Endothelial cell of hepatic sinusoid (primary cell): ENCODE measurements around the gene ZNF716.
"Not testable (repeated sequence)": the region's sequence is repeated elsewhere in the genome, so short reads cannot be mapped to it uniquely, and the experiment has no call there.

ENCODE experiments used
- in situ Hi-C: cut with HindIII; loops from 2 replicates; pipeline ENCODE4 v1.10.0; 2017; ENCODE audit warnings: low sequenced_read_pairs

ZNF716 gene

DNA sequence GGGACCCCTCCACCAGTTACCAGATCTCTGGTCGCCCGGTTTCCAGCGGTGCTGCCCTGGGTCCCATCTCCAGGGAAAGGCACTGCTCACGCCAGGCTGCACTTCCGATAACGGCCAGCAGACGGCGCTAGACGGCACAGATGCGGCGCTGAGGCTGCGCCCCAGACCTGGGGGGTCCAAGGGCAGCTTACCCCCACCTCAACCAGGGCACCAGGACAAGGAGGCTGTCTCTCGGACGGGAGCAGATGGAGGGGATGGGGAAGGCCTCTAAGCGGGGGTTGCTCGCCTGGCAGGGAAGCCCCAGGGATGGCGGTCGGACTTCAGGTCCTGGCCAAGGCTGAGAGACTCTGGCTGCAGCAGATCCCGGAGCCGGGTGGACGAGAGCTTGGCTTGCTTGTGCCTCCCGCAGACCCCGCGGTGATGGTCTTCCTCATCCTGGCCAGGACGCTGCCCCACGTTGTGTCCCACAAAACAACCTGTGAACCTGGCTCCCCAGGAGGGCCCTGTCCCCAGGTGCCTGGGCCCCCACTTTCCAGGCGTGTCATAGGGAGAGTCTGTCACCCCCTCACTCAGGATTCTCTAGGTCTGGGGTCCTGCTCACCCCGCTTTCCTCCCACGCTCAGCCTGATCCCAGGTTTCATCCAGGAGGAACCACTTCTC, 23.9 kb upstream of the ZNF716 start:
- in situ Hi-C loops = no loop called here

DNA sequence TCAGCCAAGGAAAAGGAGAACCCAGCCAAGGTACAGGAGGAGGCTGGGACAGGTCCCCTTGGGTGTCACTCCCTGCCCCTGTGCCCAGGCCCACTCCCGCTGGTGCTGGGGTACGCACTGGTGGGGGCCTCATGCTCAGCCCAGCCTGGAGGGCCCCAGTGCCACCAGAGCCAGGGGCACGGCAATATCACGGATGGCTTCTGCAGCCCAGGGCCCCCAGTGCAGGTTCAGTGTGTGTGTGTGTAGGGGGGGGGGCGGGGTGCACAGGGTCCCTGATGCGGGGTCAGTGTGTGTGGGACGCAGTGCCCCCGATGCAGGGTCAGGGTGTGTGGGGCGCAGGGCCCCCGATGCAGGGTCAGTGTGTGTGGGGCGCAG, 23.4 kb upstream of the ZNF716 start:
- in situ Hi-C loops = no loop called here

DNA sequence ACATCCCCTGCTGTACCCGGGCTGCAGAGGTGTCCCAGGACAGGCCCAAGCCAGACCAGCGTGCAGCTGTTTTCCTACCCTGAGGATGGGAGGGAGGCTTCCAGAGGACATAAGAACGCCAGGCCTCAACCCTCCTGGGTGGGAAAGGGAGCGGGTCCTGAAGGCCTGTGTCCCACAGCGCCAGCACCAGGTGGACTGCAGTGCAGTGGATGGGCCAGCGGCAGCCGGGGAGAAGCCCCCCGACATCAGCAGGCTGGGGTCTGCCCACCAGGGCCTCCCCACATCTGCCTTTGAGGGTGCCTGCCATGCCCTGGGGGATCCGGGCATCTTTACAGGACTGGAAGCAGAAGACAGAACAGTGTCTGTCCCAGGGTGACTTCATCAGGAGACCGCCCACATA, 22.8 kb upstream of the ZNF716 start:
- in situ Hi-C loops = no loop called here

- in situ Hi-C loops = no loop called here
Observed at GRCh38 chr7:57427594-57427993, 22.4 kb upstream of the ZNF716 start.

GRCh38 chr7:57432583-57432982, 17.4 kb upstream of the ZNF716 start:
- in situ Hi-C loops = no loop called here

- in situ Hi-C loops = no loop called here
Observed at GRCh38 chr7:57437581-57437980, 12.4 kb upstream of the ZNF716 start.

- in situ Hi-C loops = no loop called here
Observed at GRCh38 chr7:57438244-57438643, 11.7 kb upstream of the ZNF716 start.

GRCh38 chr7:57443567-57443966, 6.4 kb upstream of the ZNF716 start:
- in situ Hi-C loops = no loop called here

GRCh38 chr7:57469186-57469828, 19.3 kb downstream of the ZNF716 start:
- in situ Hi-C loops = not testable (repeated sequence)

DNA sequence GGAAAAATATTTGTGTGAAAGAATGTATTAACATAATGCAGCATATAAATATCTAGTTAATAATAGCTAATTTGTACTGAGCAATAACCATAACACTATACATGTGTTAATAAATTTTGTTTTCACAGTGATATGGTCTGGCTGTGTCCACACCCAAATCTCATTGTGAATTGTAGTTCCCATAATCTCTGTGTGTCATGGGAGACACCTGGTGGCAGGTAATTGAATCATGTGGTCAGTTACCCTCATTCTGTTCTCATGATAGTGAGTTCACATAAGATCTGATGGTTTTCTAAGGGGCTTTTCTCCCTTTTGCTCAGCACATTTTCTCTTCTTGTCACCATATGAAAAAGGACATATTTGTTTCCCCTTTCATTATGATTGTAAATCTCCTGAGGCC, 30.3 kb downstream of the ZNF716 start:
- in situ Hi-C loops = not testable (repeated sequence)

GRCh38 chr7:57485022-57485421, 35.0 kb downstream of the ZNF716 start:
- in situ Hi-C loops = not testable (repeated sequence)

GRCh38 chr7:57487957-57488356, 38.0 kb downstream of the ZNF716 start:
- in situ Hi-C loops = no loop called here

GRCh38 chr7:57495111-57495510, 45.1 kb downstream of the ZNF716 start:
- in situ Hi-C loops = not testable (repeated sequence)

GRCh38 chr7:57496395-57496794, 46.4 kb downstream of the ZNF716 start:
- in situ Hi-C loops = no loop called here

GRCh38 chr7:57505176-57505575, 55.2 kb downstream of the ZNF716 start:
- in situ Hi-C loops = no loop called here
